ENCODE results near the gene HPGDS.

DNA sequence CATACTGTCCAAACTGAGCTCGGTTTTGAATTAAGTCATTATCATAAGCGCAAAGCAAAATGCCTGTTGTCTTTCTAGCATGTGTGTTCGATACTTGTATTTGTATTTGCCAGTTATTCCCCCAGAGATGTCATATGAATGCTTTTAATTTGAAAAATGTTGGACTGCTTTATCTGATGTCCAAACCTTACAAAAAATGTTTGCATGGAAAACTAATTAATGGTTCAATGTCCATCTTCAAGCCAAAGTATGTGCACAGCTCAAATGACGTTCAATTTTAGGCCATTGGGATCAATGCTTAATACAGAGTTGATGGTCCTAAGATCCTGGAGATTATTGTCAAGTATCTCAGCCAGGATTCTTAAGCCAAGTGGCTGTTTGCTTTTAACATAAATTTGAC lies 17.2 kb upstream of the HPGDS start:
- TF ChIP-seq, protein P1, sequence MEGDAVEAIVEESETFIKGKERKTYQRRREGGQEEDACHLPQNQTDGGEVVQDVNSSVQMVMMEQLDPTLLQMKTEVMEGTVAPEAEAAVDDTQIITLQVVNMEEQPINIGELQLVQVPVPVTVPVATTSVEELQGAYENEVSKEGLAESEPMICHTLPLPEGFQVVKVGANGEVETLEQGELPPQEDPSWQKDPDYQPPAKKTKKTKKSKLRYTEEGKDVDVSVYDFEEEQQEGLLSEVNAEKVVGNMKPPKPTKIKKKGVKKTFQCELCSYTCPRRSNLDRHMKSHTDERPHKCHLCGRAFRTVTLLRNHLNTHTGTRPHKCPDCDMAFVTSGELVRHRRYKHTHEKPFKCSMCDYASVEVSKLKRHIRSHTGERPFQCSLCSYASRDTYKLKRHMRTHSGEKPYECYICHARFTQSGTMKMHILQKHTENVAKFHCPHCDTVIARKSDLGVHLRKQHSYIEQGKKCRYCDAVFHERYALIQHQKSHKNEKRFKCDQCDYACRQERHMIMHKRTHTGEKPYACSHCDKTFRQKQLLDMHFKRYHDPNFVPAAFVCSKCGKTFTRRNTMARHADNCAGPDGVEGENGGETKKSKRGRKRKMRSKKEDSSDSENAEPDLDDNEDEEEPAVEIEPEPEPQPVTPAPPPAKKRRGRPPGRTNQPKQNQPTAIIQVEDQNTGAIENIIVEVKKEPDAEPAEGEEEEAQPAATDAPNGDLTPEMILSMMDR (IDR thresholded peaks at IDR 0.05) = no peak
- TF ChIP-seq POLR2A (IDR thresholded peaks at IDR 0.05) = no peak
